IPS-15b (cell line): Measurements from ENCODE around the gene TTC23L.

Experiments
- H3K27me3 ChIP-seq: one replicate; pipeline ENCODE4 v1.6.1; 2013; ENCODE audit warnings: low read length; ENCODE audit not compliant: control insufficient read depth, insufficient read depth
- H3K36me3 ChIP-seq: one replicate; pipeline ENCODE4 v1.6.1; 2013; ENCODE audit warnings: low read length; ENCODE audit not compliant: control insufficient read depth, insufficient read depth
- H3K4me1 ChIP-seq: one replicate; pipeline ENCODE4 v1.6.1; 2013; ENCODE audit warnings: mild to moderate bottlenecking, low read length; ENCODE audit not compliant: control insufficient read depth, insufficient read depth
- H3K4me3 ChIP-seq: one replicate; pipeline ENCODE4 v1.5.1; 2013; ENCODE audit warnings: low read depth, low read length
- H3K9ac ChIP-seq: one replicate; pipeline ENCODE4 v1.6.1; 2013; ENCODE audit warnings: low read depth, mild to moderate bottlenecking, low read length
- H3K9me3 ChIP-seq: one replicate; pipeline ENCODE4 v1.6.1; 2013; ENCODE audit warnings: mild to moderate bottlenecking, low read length; ENCODE audit not compliant: control insufficient read depth, insufficient read depth

The TTC23L gene

DNA sequence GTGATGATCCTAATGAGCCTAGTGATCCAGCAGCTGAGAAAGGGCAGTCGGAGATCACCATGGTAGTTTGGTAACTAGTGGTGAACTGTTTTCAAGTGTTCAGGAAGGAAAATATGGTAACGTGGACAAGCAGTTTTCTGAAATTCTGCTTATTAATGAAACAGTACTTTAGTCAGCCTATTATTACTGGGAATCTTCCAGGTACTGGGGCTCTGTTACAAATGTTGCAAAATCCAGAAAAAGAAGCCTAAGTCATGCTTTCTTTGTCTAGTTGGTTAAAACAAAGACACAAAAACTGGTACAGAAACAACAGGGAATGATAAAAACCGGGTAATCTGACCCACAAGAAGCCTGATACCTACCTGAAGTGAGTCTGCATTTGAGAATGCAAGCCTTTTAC, 18.2 kb downstream of the TTC23L start:
- H3K4me3 ChIP-seq: no peak overlapping the region
- H3K9ac ChIP-seq: no peak overlapping the region
- no peaks in the 10 kb centered on the region for H3K36me3 ChIP-seq
- no peaks in the 10 kb centered on the region for H3K27me3 ChIP-seq
- H3K4me1 ChIP-seq: no peaks in the 10 kb centered on the region
- H3K9me3 ChIP-seq: no peaks in the 10 kb centered on the region

DNA sequence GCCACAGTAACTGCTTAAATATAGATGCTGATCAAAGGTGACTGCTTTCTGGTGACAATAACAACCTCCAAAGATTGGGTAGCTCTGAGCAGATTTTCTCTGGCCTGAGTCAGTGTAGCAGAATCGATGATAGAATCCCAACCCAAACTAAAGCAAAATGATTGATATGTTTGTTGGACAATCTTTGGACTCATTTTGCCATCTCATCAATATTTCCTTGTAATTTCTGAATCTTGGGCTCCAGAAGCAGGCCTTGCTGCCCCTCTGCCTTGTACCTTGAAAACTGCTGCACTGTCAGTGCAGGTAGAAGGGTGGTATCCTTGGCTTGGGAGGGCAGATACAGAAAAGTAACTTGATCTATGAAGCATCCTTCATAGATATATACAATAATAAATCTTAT, 18.9 kb downstream of the TTC23L start:
- Histone ChIP-seq H3K36me3 (no peaks in the 10 kb centered on the region), H3K27me3 (no peaks in the 10 kb centered on the region), H3K4me1 (no peaks in the 10 kb centered on the region), H3K4me3 (no peak overlapping the region), H3K9me3 (no peaks in the 10 kb centered on the region), H3K9ac (no peak overlapping the region)

DNA sequence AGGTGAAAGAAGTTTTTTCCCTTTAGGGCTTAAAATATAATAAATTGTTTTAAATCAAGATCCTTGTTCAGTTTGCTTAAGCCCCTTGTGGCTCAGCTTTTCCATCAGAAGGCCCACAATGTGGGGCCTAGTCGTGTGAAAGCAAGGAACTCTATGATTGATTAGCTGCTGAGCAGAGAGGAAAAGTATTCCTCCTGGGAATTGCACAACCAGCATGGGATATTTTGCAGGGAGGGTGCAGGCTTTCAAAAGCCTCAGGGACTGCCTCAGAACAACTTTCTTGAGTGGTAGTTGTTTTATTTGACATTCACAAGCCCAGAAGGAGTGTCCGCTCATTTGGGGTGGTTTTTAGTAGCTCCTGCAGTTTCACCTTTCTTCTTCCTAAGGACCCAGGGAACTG, 19.8 kb downstream of the TTC23L start:
- no peak overlapping the region for H3K9ac ChIP-seq
- H3K36me3 ChIP-seq: no peaks in the 10 kb centered on the region
- H3K9me3 ChIP-seq: no peaks in the 10 kb centered on the region
- no peak overlapping the region for H3K4me3 ChIP-seq
- H3K4me1 ChIP-seq: peaks cover 3% of the 10 kb centered on the region
- H3K27me3 ChIP-seq: no peaks in the 10 kb centered on the region

GRCh38 chr5:34859253-34859652, 20.3 kb downstream of the TTC23L start:
- no peaks in the 10 kb centered on the region for H3K9me3 ChIP-seq
- H3K36me3 ChIP-seq: no peaks in the 10 kb centered on the region
- H3K4me1 ChIP-seq: peaks cover 8% of the 10 kb centered on the region
- no peaks in the 10 kb centered on the region for H3K27me3 ChIP-seq
- no peak overlapping the region for H3K4me3 ChIP-seq
- no peak overlapping the region for H3K9ac ChIP-seq

- Histone ChIP-seq H3K36me3 (no peaks in the 10 kb centered on the region), H3K9ac (no peak overlapping the region), H3K4me1 (peaks cover 15% of the 10 kb centered on the region), H3K4me3 (no peak overlapping the region), H3K9me3 (no peaks in the 10 kb centered on the region), H3K27me3 (no peaks in the 10 kb centered on the region)
Measured at GRCh38 chr5:34863946-34864345, 25.0 kb downstream of the TTC23L start.

- Histone ChIP-seq H3K4me3 (no peak overlapping the region), H3K9ac (no peak overlapping the region), H3K4me1 (peaks cover 15% of the 10 kb centered on the region), H3K36me3 (no peaks in the 10 kb centered on the region), H3K27me3 (no peaks in the 10 kb centered on the region), H3K9me3 (no peaks in the 10 kb centered on the region)
Measured at GRCh38 chr5:34865091-34865490, 26.1 kb downstream of the TTC23L start.

DNA sequence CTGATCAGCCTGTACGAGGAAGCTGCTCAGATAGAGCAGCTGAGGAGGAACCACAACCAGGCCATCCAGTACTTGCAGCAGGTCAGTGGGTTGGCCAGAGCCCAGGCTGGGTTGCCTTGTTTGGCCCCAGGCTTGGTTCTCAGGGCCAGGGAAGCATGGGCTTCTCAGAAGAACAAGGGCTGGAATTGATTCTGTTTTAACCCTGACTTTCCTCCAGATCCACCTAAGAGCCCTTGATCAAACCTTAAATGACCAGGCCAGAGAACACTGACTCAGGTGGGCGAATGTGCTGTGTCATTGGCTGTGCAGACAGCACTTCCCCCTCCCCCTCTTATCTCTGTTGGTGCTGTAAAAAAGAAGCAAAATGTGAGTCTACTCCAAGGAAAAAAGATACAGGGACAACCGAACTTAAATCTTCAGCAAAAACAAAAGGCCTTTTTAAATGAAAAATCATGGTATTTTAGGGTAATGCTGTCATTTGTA, 28.1 kb downstream of the TTC23L start:
- peaks cover 15% of the 10 kb centered on the region for H3K4me1 ChIP-seq
- no peak overlapping the region for H3K9ac ChIP-seq
- no peaks in the 10 kb centered on the region for H3K36me3 ChIP-seq
- H3K9me3 ChIP-seq: no peaks in the 10 kb centered on the region
- no peaks in the 10 kb centered on the region for H3K27me3 ChIP-seq
- H3K4me3 ChIP-seq: no peak overlapping the region

GRCh38 chr5:34867660-34868059, 28.7 kb downstream of the TTC23L start:
- H3K36me3 ChIP-seq: no peaks in the 10 kb centered on the region
- no peak overlapping the region for H3K9ac ChIP-seq
- H3K4me3 ChIP-seq: no peak overlapping the region
- no peaks in the 10 kb centered on the region for H3K9me3 ChIP-seq
- peaks cover 15% of the 10 kb centered on the region for H3K4me1 ChIP-seq
- no peaks in the 10 kb centered on the region for H3K27me3 ChIP-seq

DNA sequence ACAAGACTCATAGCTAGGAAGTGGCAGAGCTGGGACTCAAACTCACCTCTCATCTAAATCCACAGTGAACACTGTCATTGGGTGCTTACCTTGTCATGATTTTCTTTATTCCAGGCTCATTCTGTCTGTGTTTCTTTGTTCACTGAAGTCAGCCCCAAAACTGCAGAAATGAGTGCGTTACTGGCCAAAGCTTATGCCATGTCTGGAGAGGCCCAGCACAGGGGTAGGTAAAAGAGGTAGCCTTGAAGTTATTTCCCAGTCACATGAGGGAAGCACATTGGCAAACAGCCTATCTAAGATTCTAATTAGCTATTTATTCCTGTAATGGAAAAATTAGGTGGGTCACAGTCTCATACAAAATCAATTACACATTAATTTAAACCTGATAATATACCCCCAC, 29.8 kb downstream of the TTC23L start:
- Histone ChIP-seq H3K4me1 (peaks cover 12% of the 10 kb centered on the region), H3K9ac (no peak overlapping the region), H3K27me3 (no peaks in the 10 kb centered on the region), H3K4me3 (no peak overlapping the region), H3K36me3 (no peaks in the 10 kb centered on the region), H3K9me3 (no peaks in the 10 kb centered on the region)

DNA sequence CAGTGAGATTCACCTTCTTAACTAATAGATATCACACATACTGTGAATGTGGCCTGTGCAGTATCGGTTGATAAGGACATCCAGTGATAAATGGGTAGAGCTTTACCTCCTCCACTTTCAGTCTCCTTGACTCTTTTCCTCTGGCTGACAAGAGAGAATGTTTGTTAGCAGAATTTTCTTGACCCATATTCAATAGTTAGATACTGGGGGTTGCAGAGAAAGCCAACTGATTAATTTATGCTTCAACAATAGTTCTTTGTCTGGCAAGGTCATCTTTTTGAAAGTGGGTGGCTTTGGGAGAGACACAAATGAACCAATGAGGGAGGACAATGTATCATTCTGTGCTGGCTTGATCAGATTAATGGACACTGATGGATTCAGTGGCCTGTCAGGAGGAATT, 30.3 kb downstream of the TTC23L start:
- no peaks in the 10 kb centered on the region for H3K36me3 ChIP-seq
- no peaks in the 10 kb centered on the region for H3K27me3 ChIP-seq
- H3K9ac ChIP-seq: no peak overlapping the region
- H3K4me1 ChIP-seq: peaks cover 7% of the 10 kb centered on the region
- no peaks in the 10 kb centered on the region for H3K9me3 ChIP-seq
- H3K4me3 ChIP-seq: no peak overlapping the region

- H3K9me3 ChIP-seq: no peaks in the 10 kb centered on the region
- H3K9ac ChIP-seq: no peak overlapping the region
- H3K36me3 ChIP-seq: no peaks in the 10 kb centered on the region
- H3K4me1 ChIP-seq: peaks cover 4% of the 10 kb centered on the region
- H3K27me3 ChIP-seq: no peaks in the 10 kb centered on the region
- no peak overlapping the region for H3K4me3 ChIP-seq
Measured at GRCh38 chr5:34870382-34870781, 31.4 kb downstream of the TTC23L start.

GRCh38 chr5:34876275-34876674, 37.3 kb downstream of the TTC23L start:
- Histone ChIP-seq H3K27me3 (no peaks in the 10 kb centered on the region), H3K36me3 (no peaks in the 10 kb centered on the region), H3K9me3 (no peaks in the 10 kb centered on the region), H3K4me3 (no peak overlapping the region), H3K9ac (no peak overlapping the region), H3K4me1 (no peaks in the 10 kb centered on the region)

GRCh38 chr5:34881246-34881645, 42.3 kb downstream of the TTC23L start:
- no peak overlapping the region for H3K4me3 ChIP-seq
- no peaks in the 10 kb centered on the region for H3K36me3 ChIP-seq
- no peaks in the 10 kb centered on the region for H3K4me1 ChIP-seq
- no peaks in the 10 kb centered on the region for H3K27me3 ChIP-seq
- no peak overlapping the region for H3K9ac ChIP-seq
- no peaks in the 10 kb centered on the region for H3K9me3 ChIP-seq
